A673 (cell line): ENCODE data around the gene BLOC1S3.

ENCODE experiments used
- EZH2 ChIP-seq: fragments of 200-600 bp; sonication (generic); IDR thresholded peaks from 2 replicates; pipeline ENCODE4 v1.6.1; 2017; ENCODE audit warnings: borderline replicate concordance, low read depth, mild to moderate bottlenecking, mixed read lengths, antibody characterized with exemption, low read length; ENCODE audit not compliant: poor library complexity, severe bottlenecking
- TF ChIP-seq, protein P1 (sequence below): fragments of 300-800, 200-600 bp; sonication (generic); conservative IDR thresholded peaks from 2 replicates; pipeline ENCODE4 v1.5.1; 2017; ENCODE audit warnings: low read depth, mild to moderate bottlenecking, antibody characterized with exemption, low read length, moderate library complexity, mixed read lengths

DNA sequence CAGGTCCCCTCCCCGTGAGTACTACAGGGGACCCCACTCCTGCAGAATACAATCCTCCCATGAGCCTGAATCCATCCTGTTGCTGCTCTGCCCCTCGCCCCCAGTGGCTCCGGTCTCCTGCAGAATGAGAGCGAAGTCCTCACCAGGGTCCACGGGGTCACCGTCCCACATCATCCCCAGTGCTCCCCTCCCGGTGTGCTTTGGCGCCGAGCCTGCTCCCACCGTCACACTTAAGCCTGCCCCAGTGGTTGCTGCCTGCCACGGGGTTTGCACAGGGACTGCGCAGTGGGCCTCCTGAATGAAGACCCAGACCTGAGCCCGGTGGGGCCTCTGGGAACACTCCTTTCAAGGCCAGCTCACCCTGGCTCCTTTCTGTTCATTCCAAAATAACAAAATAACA is 48.3 kb upstream of the BLOC1S3 start:
- TF ChIP-seq, protein P1, sequence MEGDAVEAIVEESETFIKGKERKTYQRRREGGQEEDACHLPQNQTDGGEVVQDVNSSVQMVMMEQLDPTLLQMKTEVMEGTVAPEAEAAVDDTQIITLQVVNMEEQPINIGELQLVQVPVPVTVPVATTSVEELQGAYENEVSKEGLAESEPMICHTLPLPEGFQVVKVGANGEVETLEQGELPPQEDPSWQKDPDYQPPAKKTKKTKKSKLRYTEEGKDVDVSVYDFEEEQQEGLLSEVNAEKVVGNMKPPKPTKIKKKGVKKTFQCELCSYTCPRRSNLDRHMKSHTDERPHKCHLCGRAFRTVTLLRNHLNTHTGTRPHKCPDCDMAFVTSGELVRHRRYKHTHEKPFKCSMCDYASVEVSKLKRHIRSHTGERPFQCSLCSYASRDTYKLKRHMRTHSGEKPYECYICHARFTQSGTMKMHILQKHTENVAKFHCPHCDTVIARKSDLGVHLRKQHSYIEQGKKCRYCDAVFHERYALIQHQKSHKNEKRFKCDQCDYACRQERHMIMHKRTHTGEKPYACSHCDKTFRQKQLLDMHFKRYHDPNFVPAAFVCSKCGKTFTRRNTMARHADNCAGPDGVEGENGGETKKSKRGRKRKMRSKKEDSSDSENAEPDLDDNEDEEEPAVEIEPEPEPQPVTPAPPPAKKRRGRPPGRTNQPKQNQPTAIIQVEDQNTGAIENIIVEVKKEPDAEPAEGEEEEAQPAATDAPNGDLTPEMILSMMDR = no peak
- TF ChIP-seq EZH2 = no peak
